Measurements from ENCODE around the gene MAGEF1.
"Not testable (repeated sequence)": the region's sequence is repeated elsewhere in the genome, so short reads cannot be mapped to it uniquely, and the experiment has no call there.

Gene MAGEF1

DNA sequence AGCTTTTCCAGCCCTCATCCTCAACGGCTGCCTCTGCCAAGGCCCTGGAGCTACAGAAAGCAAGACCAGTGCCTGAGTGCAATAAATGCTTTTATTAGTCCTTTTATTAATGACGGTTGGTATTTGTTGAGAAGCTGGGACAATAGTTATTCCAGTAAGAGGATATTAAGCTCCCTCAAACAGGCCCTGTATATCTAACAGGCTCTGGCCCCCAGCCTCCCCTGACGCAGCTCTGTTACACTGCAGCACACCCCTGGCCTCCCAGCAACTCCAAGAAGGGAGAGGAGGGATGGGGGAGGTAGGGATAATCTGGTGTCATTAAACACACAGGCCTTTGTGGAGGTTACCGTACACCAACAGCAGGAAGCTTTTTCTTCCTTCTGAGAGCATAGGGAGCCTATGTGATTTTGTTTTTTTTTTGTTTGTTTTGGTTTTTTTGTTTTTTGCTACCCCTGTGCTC, 30.8 kb upstream of the MAGEF1 start:
- DNase-seq (ENCODE audit: low spot score), result no peak

DNA sequence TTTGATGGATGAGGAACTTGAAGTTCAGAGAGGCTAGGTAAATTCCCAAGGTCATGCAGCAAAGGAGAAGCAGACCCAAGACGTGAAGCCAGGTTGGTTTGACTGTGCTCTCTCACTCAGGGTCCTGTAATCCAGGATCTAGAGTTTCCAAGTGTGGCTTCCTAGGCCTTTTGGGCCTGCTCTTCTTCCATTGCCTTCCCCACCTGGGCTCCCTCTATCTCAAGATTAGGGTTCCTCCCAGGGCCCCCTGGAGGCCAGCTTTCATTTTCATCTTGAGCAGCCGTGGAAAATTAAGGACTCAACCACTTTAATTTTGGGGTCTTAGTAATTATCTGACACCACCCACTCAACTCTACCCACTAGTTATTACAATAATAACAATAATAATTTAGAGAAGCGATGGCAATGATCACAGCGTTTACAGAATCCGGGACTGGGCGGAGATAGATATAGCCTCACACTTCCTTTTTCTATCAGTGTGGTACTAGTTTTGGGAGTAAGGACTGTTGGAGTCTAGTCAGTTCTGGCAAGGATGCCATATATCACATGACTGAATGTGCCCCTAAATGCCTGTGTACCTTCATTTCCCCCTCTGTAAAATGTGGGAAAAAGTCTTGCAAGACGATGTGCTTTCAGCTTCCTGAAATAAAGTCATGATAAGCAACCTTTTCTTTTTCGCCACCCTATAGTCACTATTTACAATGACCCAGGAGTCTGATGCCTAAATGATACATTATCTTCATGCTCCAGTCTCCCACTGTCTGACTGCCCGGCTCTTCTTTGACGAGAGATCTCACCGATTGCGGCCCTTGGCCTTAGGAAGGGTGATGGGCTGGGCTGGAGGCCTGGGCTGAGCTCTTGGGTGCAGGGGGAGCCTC, 30.2 kb upstream of the MAGEF1 start:
- DNase-seq (ENCODE audit: low spot score), result no peak

- DNase-seq (ENCODE audit: low spot score), result no peak
Observed at GRCh38 chr3:184741259-184741556, 29.3 kb upstream of the MAGEF1 start.

DNA sequence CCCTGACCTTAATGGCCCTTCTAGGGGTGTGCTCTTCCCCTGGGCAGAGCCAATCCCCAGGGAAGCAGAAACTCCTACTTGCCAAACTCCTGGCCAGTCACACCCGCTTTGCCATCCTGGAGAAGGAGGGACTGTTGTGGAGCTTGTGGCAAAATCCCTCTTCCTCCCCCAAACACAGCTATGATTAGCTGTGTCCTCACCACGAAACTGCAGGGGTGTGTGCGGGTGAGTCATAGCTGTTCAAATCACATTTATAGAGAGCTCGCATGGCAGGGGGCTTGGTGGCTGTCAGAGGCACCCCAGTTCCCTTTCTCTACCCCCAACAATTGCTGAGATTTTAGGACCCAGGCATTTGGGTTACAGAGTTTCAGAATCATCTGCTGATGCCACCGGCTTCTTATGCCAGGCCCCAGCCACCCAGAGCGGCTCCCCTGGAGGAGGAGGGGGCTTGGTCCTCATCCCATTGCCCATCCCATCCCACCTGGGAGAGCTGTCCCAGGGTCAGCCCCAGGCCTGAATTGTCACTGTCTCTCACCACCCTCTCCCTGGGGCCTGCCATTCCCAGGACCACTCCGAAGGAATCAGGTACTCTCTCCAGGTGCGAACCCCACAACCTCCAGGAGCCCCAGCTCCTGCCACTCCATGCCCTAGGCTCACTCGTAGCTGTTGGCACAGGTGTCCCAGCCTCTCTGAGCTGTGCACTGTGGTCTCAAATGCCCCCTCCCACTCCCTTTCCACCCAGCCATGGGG, 28.8 kb upstream of the MAGEF1 start:
- DNase-seq (ENCODE audit: low spot score), result no peak

DNA sequence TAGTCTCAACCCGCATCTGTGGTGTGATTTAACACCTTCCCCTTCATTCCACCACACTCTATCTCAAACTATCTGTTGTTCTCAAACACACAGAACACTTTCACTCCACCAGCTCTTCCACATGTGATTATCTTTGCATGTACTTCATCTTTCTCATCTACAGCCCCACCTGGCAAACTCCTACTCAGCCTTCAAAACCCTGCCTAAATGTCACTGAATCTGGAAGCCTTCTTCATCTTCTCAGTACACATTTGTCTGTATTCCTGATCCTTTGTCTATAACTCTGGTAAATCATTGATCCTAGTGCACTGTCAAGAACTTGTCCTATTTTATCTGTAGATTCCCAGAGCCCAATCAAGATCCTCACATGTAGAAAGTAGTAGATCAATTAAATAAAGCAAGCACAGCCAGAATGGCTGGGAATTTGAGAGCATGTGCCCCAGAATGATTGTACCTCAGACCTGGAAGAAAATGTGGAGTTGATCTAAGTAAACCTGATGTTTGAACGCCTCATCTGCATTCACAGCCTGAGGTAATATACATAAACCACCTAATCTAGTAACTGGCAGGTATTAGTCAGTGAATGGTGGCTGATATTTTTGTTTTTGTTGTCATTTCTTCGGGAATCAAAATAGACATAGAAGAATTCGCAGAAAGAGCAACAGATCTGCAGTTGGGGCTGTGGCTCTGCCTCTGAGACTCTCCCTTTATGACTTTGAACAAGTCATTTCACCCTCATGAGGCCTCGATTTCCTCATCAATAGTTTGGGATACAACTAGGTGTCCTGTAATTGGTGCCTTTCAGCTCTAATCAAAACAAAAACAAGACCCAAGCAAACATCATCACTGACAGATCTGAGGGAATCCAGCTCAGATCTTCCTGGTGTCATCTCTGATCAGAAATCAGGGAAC, 28.0 kb upstream of the MAGEF1 start:
- DNase-seq (ENCODE audit: low spot score), result no peak

- no peak for DNase-seq (ENCODE audit: low spot score)
Observed at GRCh38 chr3:184738982-184739381, 27.1 kb upstream of the MAGEF1 start.

GRCh38 chr3:184738506-184738890, 26.6 kb upstream of the MAGEF1 start:
- no peak for DNase-seq (ENCODE audit: low spot score)

DNA sequence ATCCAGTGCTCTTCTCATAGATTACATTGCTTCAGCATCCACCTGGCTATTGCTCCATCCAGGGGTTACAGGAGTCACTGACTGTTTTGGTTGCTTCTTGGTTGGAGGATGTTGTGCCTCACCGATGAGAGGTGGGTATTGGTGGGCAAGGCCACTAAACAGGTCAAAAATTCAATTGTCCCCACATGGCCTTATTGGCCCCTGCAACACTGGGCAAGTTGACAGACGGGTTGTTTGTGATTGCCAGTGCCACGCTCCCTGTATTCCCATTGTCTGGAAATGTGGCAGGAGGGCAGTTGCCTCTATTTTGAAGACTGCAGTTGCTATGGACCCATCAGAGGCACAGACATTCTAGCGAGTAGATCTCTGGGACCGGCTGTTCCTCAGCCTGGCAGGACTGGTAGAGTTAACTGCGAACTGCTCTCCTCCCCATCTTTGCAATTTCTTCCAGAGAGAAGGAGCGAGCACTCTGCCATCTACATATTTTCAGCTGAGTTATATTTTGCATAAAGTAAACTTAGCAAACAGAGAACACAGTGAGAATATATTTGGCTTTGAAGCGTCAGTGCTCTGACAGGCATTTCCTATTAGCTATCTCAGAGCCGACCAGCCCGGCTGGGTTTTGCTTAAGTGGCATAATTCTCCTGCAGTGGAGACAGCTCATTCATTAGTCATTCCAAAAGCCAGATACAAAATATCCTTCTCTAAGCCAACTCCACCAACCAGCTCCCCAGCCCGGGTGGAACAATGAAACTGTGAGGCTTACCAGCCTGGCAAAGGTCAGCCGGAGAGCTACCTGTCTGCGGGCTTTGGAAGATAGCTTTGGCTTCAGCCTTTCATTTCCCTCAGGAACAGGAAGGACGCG, 26.0 kb upstream of the MAGEF1 start:
- DNase-seq (ENCODE audit: low spot score), result no peak

- no peak for DNase-seq (ENCODE audit: low spot score)
Observed at GRCh38 chr3:184737063-184737462, 25.2 kb upstream of the MAGEF1 start.

- DNase-seq (ENCODE audit: low spot score), result no peak
Observed at GRCh38 chr3:184734903-184735701, 23.2 kb upstream of the MAGEF1 start.

- DNase-seq (ENCODE audit: low spot score), result no peak
Observed at GRCh38 chr3:184733971-184734608, 22.2 kb upstream of the MAGEF1 start.

GRCh38 chr3:184733181-184733580, 21.3 kb upstream of the MAGEF1 start:
- no peak for DNase-seq (ENCODE audit: low spot score)

- no peak for DNase-seq (ENCODE audit: low spot score)
Observed at GRCh38 chr3:184731786-184732537, 20.1 kb upstream of the MAGEF1 start.

DNA sequence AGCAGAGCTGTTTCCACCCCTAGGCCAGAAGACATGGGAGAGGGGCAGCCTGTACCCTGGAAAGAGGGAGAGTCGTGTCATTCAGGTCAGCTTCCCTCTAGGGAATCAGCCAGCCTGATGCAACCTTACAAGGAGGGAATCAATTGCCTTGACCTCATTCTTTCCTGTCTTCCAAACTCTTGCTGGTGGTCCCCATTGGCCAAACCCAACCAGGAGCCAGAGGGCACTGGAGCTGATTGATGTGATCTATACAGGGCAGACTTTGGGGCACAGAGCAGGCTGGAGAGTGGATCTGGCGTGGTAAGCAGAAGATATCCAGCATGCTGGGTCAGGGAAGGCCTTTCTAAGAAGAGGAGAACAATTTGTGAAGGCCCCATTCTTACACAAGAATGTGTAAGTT, 19.1 kb upstream of the MAGEF1 start:
- no peak for DNase-seq (ENCODE audit: low spot score)

DNA sequence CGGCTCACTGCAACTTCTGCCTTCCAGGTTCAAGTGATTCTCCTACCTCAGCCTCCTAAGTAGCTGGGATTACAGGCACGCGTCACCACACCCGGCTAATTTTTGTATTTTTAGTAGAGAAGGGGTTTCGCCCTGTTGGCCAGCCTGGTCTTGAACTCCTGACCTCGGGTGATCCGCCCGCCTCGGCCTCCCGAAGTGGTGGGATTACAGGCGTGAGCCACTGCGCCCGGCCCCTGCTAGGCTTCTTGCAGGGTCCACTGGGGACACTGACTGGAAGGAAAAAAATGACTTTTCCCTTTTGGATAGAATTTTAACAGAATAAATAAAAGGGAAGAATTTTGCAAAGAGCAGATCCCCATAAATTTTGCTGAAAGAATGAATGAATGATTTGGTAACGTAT, 17.3 kb upstream of the MAGEF1 start:
- DNase-seq (ENCODE audit: low spot score), result not testable (repeated sequence)

DNA sequence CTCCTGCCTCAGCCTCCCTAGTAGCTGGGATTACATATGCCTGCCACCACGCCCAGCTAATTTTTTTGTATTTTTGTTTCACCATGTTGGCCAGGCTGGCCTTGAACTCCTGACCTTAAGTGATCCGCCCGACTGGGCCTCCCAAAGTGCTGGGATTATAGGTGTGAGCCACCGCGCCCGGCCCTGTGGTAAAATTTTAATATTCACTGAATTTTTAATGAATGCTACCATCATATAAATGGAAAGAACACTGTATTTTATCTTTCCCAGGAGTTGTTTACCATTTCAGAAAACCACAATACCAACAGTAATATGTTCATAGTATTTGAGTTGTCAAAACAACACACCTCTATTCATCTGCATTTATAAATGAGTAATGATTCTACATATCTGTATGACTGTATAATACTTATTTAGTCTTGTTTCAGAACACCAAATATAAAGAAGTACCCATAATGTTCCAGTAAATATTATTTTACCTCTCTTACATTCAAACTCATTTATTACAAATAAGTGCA, 16.2 kb upstream of the MAGEF1 start:
- DNase-seq (ENCODE audit: low spot score), result no peak

- DNase-seq (ENCODE audit: low spot score), result peak; percentile 44
Observed at GRCh38 chr3:184727357-184728009, 15.6 kb upstream of the MAGEF1 start.

- DNase-seq (ENCODE audit: low spot score), result no peak
Observed at GRCh38 chr3:184726497-184726896, 14.6 kb upstream of the MAGEF1 start.

All from CD4-positive, alpha-beta T cell treated with Interleukin-15 for 4 hours (primary cell).